HepG2 (cell line): ENCODE data around the gene CCDC170. TPM values are rescaled to one million over a fixed set of nuclear protein-coding genes. Genes with fewer than 3 reads are reported as not detected.

Experiments used
- ATAC-seq: fragments of 200-7000 bp; cut with Tn5 transposase; 3 replicates; pipeline ENCODE4 v1.9.1; 2020; ENCODE audit warnings: mild to moderate bottlenecking, moderate library complexity
- BruUV-seq: library from RNA; stranded (reverse); fragments of 400-500 nt; replicated peaks from 2 replicates; lab custom pipeline; 2021; lab: Mats Ljungman, UMichigan
- CTCF ChIA-PET: fragments of 300-600 bp; formaldehyde crosslinking; extraction: SDS; loops from one replicate; lab custom pipeline; 2021; ENCODE audit warnings: low total read pairs, inconsistent platforms, low intra/inter-chr PET ratio; lab: Yijun Ruan, JAX
- POLR2A ChIA-PET: fragments of 350-600 bp; sonication (Branson Sonifier 250); formaldehyde crosslinking; loops from one replicate; lab custom pipeline; 2020; ENCODE audit warnings: antibody characterized with exemption, inconsistent platforms; lab: Yijun Ruan, JAX
- DNase-seq: peaks from one replicate; pipeline ENCODE4 v3.0.0-alpha.2; 2015; ENCODE audit warnings: low spot score
- FAIRE-seq: peaks from 3 replicates; lab custom pipeline; 2011; peaks lifted over from hg19 to GRCh38; lab: Jason Lieb, UNC
- H2AFZ ChIP-seq: one replicate; pipeline ENCODE4 v1.6.1; 2011; ENCODE audit warnings: low read length, inconsistent platforms
- H3K27ac ChIP-seq: fragments of 300-600 bp; 3 replicates; pipeline ENCODE4 v1.8.0; 2011; ENCODE audit warnings: mixed run types, mild to moderate bottlenecking, mixed read lengths, low read length, inconsistent platforms; ENCODE audit not compliant: insufficient read depth; ENCODE audit errors: extremely low read length
- H3K27me3 ChIP-seq, 2 experiments: fragments of 200-600 bp in 1 of 2; 2 replicates in 1 of 2; 3 replicates in 1 of 2; pipeline versions ENCODE4 v1.6.0 to v1.8.0; 2011; ENCODE audit warnings: low read length in 2 of 2, mild to moderate bottlenecking in 2 of 2, moderate library complexity in 2 of 2, inconsistent platforms in 1 of 2; ENCODE audit not compliant: insufficient read depth in 2 of 2, control insufficient read depth in 1 of 2
- H3K36me3 ChIP-seq, 2 experiments: fragments of 200-600 bp in 1 of 2; replicated peaks in 1 of 2; 2 replicates in 1 of 2; 3 replicates in 1 of 2; pipeline versions ENCODE4 v1.5.1 to v1.8.0; 2011; ENCODE audit warnings: low read length in 2 of 2, inconsistent platforms in 1 of 2; ENCODE audit not compliant: insufficient read depth in 2 of 2, control insufficient read depth in 1 of 2
- H3K4me1 ChIP-seq: 2 replicates; pipeline ENCODE4 v1.5.1; 2012; ENCODE audit warnings: low read length, inconsistent platforms; ENCODE audit not compliant: insufficient read depth
- H3K4me2 ChIP-seq: 2 replicates; pipeline ENCODE4 v1.6.0; 2011; ENCODE audit warnings: low read depth, low read length, inconsistent platforms
- H3K4me3 ChIP-seq, 3 experiments: fragments of 200-600 bp in 1 of 3; sonication (generic), shearing (Covaris generic) in 1 of 3; replicated peaks in 1 of 3; 2 replicates each; pipeline ENCODE4 v1.5.1; 2011 to 2016; ENCODE audit warnings: low read length in 3 of 3, inconsistent platforms in 2 of 3, low read depth in 2 of 3, mild to moderate bottlenecking in 2 of 3, control low read depth in 1 of 3, mixed read lengths in 1 of 3; ENCODE audit not compliant: insufficient read depth in 1 of 3
- H3K79me2 ChIP-seq: one replicate; pipeline ENCODE4 v1.6.1; 2011; ENCODE audit warnings: low read length, inconsistent platforms; ENCODE audit not compliant: insufficient read depth
- H3K9ac ChIP-seq: 2 replicates; pipeline ENCODE4 v1.6.0; 2011; ENCODE audit warnings: mild to moderate bottlenecking, low read depth, low read length, inconsistent platforms; ENCODE audit not compliant: insufficient read depth
- H3K9me3 ChIP-seq: 2 replicates; pipeline ENCODE4 v1.5.1; 2012; ENCODE audit warnings: mild to moderate bottlenecking, low read length
- H4K20me1 ChIP-seq: 2 replicates; pipeline ENCODE4 v1.6.0; 2011; ENCODE audit warnings: inconsistent platforms, mild to moderate bottlenecking, low read length, moderate library complexity; ENCODE audit not compliant: insufficient read depth
- ESRRA ChIP-seq: sonication (generic); formaldehyde crosslinking; IDR thresholded peaks from 2 replicates; pipeline ENCODE4 v1.5.1; 2020; ENCODE audit warnings: mild to moderate bottlenecking, low read depth, missing genetic modification reagents
- HNF4A ChIP-seq: sonication (generic); formaldehyde crosslinking; IDR thresholded peaks from 2 replicates; pipeline ENCODE4 v1.4.0; 2020; ENCODE audit warnings: missing genetic modification reagents
- MAFK ChIP-seq, 2 experiments: IDR thresholded peaks in 1 of 2; conservative IDR thresholded peaks in 1 of 2; 2 replicates each; pipeline ENCODE4 v1.6.1; 2011; ENCODE audit warnings: improper control_type of control experiment in 2 of 2, low read length in 2 of 2
- PRDM10 ChIP-seq: sonication (generic); formaldehyde crosslinking; IDR thresholded peaks from 2 replicates; pipeline ENCODE4 v1.4.0; 2020; ENCODE audit warnings: low read depth, missing genetic modification reagents
- WGBS: methylation state at CpG from one replicate; pipeline ENCODE4 v1.1.6; 2017; ENCODE audit warnings: low lambda C conversion rate; 5-methylcytosine and 5-hydroxymethylcytosine counted together
- in situ Hi-C: cut with HindIII; loops from 2 replicates; pipeline ENCODE4 v1.10.0; 2017; ENCODE audit warnings: low pct_unique_long_range_greater_than_20kb; ENCODE audit not compliant: extremely low pct_ligation_motif_present
- intact Hi-C: fragments of 100-400 bp; cut with micrococcal nuclease; formaldehyde crosslinking; loops from one replicate; pipeline ENCODE4 v1.10.0; 2022; ENCODE audit not compliant: unreplicated experiment
- polyA plus RNA-seq, 8 experiments: library from polyadenylated mRNA; depleted of rRNA in 3 of 8; stranded (reverse) in 7 of 8; unstranded in 1 of 8; fragments of >200 nt; fragmentation: Illumina TruSeq in 4 of 8; extraction: Trizol in 4 of 8; gene quantifications; 2 replicates each; pipeline versions ENCODE4 v1.2.1 to v1.2.3, GENCODE V29; 2011 to 2016; ENCODE audit warnings: low read depth in 4 of 8, missing spikeins in 1 of 8, mixed read lengths in 1 of 8; ENCODE audit not compliant: insufficient read depth in 1 of 8
- total RNA-seq, 5 experiments: library from RNA; depleted of rRNA; stranded (reverse); fragments of >200 nt; fragmentation: Illumina TruSeq; extraction: Trizol; gene quantifications; 2 replicates each; pipeline ENCODE4 v1.2.3, GENCODE V29; 2016; ENCODE audit warnings: low read depth in 1 of 5

Gene CCDC170
- total and polyA plus RNA-seq, 2 of the 13 experiments (the other 11 are each of a cell fraction or from before 2014, with no cell fraction given), result 0.90 to 5.1 TPM

GRCh38 chr6:151632415-151632987 lies 138.7 kb downstream of the CCDC170 start:
- Histone ChIP-seq H4K20me1 (no peaks in the 10 kb centered on the region), H3K4me3 (no peak overlapping the region), H3K9me3 (no peaks in the 10 kb centered on the region), H2AFZ (no peak overlapping the region), H3K36me3 (no peaks in the 10 kb centered on the region), H3K79me2 (no peaks in the 10 kb centered on the region), H3K4me1 (peaks cover 39% of the 10 kb centered on the region), H3K27ac (no peak overlapping the region), H3K9ac (no peak overlapping the region), H3K4me2 (no peak overlapping the region), H3K27me3 (no peaks in the 10 kb centered on the region)
- BruUV-seq, result no TSS peak
- TF ChIP-seq MAFK (conservative IDR thresholded peaks at IDR 0.05 in 1 of 2, IDR thresholded peaks at IDR 0.05 in 1 of 2; ENCODE audit: low read length in 2 of 2) (no peak), PRDM10 (CRISPR knock-in tag) (no peak), ESRRA (CRISPR knock-in tag) (no peak), HNF4A (CRISPR knock-in tag) (peak; percentile 46; the same call in 1 of the 2 replicates)
- in situ Hi-C loops (no loop called here), intact Hi-C loops (loop anchor here (5.0 kb wide), 1 partner anchor 140 kb away; the partner anchor contains the start of gene CCDC170)
- CTCF ChIA-PET, result no interaction called here
- DNase-seq, result no peak
- 20% methylated on average over 2 of the region's 2 CpGs for WGBS
- peak; percentile 15 for FAIRE-seq
- no peak for ATAC-seq
- POLR2A ChIA-PET, result no interaction called here
